Measurements from ENCODE around the gene LGR4. TPM values are rescaled to one million over a fixed set of nuclear protein-coding genes. Genes with fewer than 3 reads are reported as not detected.

The LGR4 gene
- total RNA-seq, 1 experiment from 2014 or later = 99.2 TPM

GRCh38 chr11:27477831-27478230, 5.2 kb upstream of the LGR4 start:
- no peak for TF ChIP-seq CTCF (conservative IDR thresholded peaks at IDR 0.05)
- H4K20me1 ChIP-seq (ENCODE audit: control insufficient read depth, insufficient read depth, insufficient read length) = no peaks in the 10 kb centered on the region
- no peak overlapping the region for H3K9ac ChIP-seq (ENCODE audit: extremely low read depth, insufficient read length, low read length)

More at GRCh38 chr11:27477831-27478230, 5.2 kb upstream of the LGR4 start:
- H2BK5ac ChIP-seq (ENCODE audit: insufficient read length, low read length) = no peak overlapping the region
- no peak overlapping the region for H3K4ac ChIP-seq (ENCODE audit: low read depth, low read length)
- H2AK5ac ChIP-seq (ENCODE audit: insufficient read length, low read length) = no peak overlapping the region
- no peaks in the 10 kb centered on the region for H3K23me2 ChIP-seq (ENCODE audit: insufficient read length, low read depth, low read length, poor library complexity, severe bottlenecking)
- Mint-ChIP-seq H3K36me3 (ENCODE audit: insufficient read depth in 1 of 3, low read depth in 3 of 3) (no peaks in the 10 kb centered on the region; a peak in 1 of 7 replicates), H3K9me3 (no peaks in the 10 kb centered on the region), H3K27ac (no peak overlapping the region; a peak in 1 of 7 replicates), H3K4me1 (peaks cover 13 to 15% of the 10 kb centered on the region in 2 experiments), H3K4me3 (no peak overlapping the region), H3K27me3 (ENCODE audit: low read depth) (no peaks in the 10 kb centered on the region; the same call in 1 of the 2 replicates)
- no peak overlapping the region for H3T11ph ChIP-seq (ENCODE audit: low read length)
- no peak overlapping the region for H3K18ac ChIP-seq (ENCODE audit: insufficient read length, low read depth, low read length)
- no peaks in the 10 kb centered on the region for H3K79me1 ChIP-seq (ENCODE audit: insufficient read depth, low read depth, low read length, poor library complexity, severe bottlenecking)
- no peak overlapping the region for H3K4me2 ChIP-seq (ENCODE audit: insufficient read depth, insufficient read length, low read length)
- H3K23ac ChIP-seq (ENCODE audit: insufficient read length, low read depth, low read length) = no peak overlapping the region
- no peak for DNase-seq
- H3K27ac ChIP-seq (ENCODE audit: insufficient read length, low read depth, low read length) = no peak overlapping the region
- H4K91ac ChIP-seq (ENCODE audit: insufficient read length, low read depth, low read length) = no peak overlapping the region
- no peak overlapping the region for H2BK15ac ChIP-seq (ENCODE audit: low read depth, low read length)
- WGBS (ENCODE audit: extremely low coverage, insufficient read length, low lambda C conversion rate) = no CpG with 5 or more reads among the region's 2 CpGs
- no peak overlapping the region for H2AFZ ChIP-seq (ENCODE audit: low read length)
- no peak overlapping the region for H2BK12ac ChIP-seq (ENCODE audit: insufficient read length, low read depth, low read length)
- no peak overlapping the region for H2BK120ac ChIP-seq (ENCODE audit: low read depth, low read length, poor library complexity, severe bottlenecking)
- no peak overlapping the region for H4K5ac ChIP-seq (ENCODE audit: insufficient read length, low read depth, low read length)
- H3K14ac ChIP-seq (ENCODE audit: insufficient read depth, low read length) = no peak overlapping the region
- no peaks in the 10 kb centered on the region; the same call in 1 of the 2 replicates for H3K4me1 ChIP-seq (ENCODE audit: insufficient read depth, low read length)
- no peaks in the 10 kb centered on the region for H3K9me3 ChIP-seq (ENCODE audit: control insufficient read depth, low read depth, low read length)
- H3K56ac ChIP-seq (ENCODE audit: insufficient read length, low read depth, low read length) = no peak overlapping the region
- no peak overlapping the region for H4K8ac ChIP-seq (replicated peaks; ENCODE audit: insufficient read length, low read depth, low read length)
- no peak overlapping the region for H2BK20ac ChIP-seq (ENCODE audit: low read depth, low read length, poor library complexity, severe bottlenecking)
- no peaks in the 10 kb centered on the region for H3K27me3 ChIP-seq (ENCODE audit: insufficient read depth, low read length)
- no peaks in the 10 kb centered on the region for H3K79me2 ChIP-seq (ENCODE audit: insufficient read depth, low read length)

Measured in H9 (cell line).